GM18951 (cell line): ENCODE data around the gene SNX15.
A peak's percentile ranks its signal among the peaks of the same experiment; 100 is the strongest.

ENCODE experiments used
- POLR2A ChIP-seq: IDR thresholded peaks from 4 replicates; pipeline ENCODE4 v1.6.1; 2011; ENCODE audit warnings: mild to moderate bottlenecking; ENCODE audit not compliant: insufficient read length, insufficient read depth; ENCODE audit errors: extremely low read depth
- in situ Hi-C: fragments of 300-500 bp; cut with MboI; formaldehyde crosslinking; loops from one replicate; pipeline ENCODE4 v1.12.0; 2022; ENCODE audit warnings: low sequenced_read_pairs, mixed read lengths, inconsistent platforms; ENCODE audit not compliant: unreplicated experiment

Gene SNX15

GRCh38 chr11:65071907-65072630 is 44.8 kb downstream of the SNX15 start:
- no peak for TF ChIP-seq POLR2A
- in situ Hi-C loops = no loop called here

GRCh38 chr11:65072631-65072966 is 45.4 kb downstream of the SNX15 start:
- in situ Hi-C loops = no loop called here
- no peak for TF ChIP-seq POLR2A

- in situ Hi-C loops = no loop called here
- TF ChIP-seq POLR2A = no peak
Observed at GRCh38 chr11:65077451-65077850, 50.2 kb downstream of the SNX15 start.

- in situ Hi-C loops = no loop called here
- TF ChIP-seq POLR2A = no peak
Observed at GRCh38 chr11:65078151-65078550, 50.9 kb downstream of the SNX15 start.

- no peak for TF ChIP-seq POLR2A
- in situ Hi-C loops = no loop called here
Observed at GRCh38 chr11:65078786-65079342, 51.6 kb downstream of the SNX15 start.

- in situ Hi-C loops = no loop called here
- TF ChIP-seq POLR2A = no peak
Observed at GRCh38 chr11:65083134-65083833, 56.0 kb downstream of the SNX15 start.

GRCh38 chr11:65083834-65084597 is 56.8 kb downstream of the SNX15 start, which contains the start of the genes CDCA5 and ZFPL1:
Gene CDCA5, minus strand, starts transcription at chr11:65084040. Its CDS starts 62 bp downstream, at chr11:65083978.
Gene ZFPL1, plus strand, starts transcription at chr11:65084222. Its CDS starts 477 bp downstream, at chr11:65084699.
- peak; percentile 84 for TF ChIP-seq POLR2A

GRCh38 chr11:65084598-65085375 is 57.5 kb downstream of the SNX15 start:
- no peak for TF ChIP-seq POLR2A
- in situ Hi-C loops = no loop called here

More at GRCh38 chr11:65083834-65084597, 56.8 kb downstream of the SNX15 start, which contains the start of the genes CDCA5 and ZFPL1:
- in situ Hi-C loops = no loop called here

GRCh38 chr11:65085446-65085845 is 58.2 kb downstream of the SNX15 start:
- TF ChIP-seq POLR2A = no peak
- in situ Hi-C loops = no loop called here

GRCh38 chr11:65086809-65087208 is 59.6 kb downstream of the SNX15 start:
- in situ Hi-C loops = no loop called here
- TF ChIP-seq POLR2A = no peak

- in situ Hi-C loops = no loop called here
- no peak for TF ChIP-seq POLR2A
Observed at GRCh38 chr11:65087216-65087615, 60.0 kb downstream of the SNX15 start.

- TF ChIP-seq POLR2A = no peak
- in situ Hi-C loops = no loop called here
Observed at GRCh38 chr11:65087827-65088226, 60.6 kb downstream of the SNX15 start.
